ENCODE data around the gene GNGT2. TPM values are rescaled to one million over a fixed set of nuclear protein-coding genes. Genes with fewer than 3 reads are reported as not detected.

The GNGT2 gene
- total and polyA plus RNA-seq, 2 of the 4 experiments (the other 2 are of a cell fraction), result 0.18 to 0.79 TPM

GRCh38 chr17:49213399-49213798 is 3.0 kb upstream of the GNGT2 start:
- POLR2A ChIA-PET (ENCODE audit: unreplicated experiment), result no interaction called here
- Histone ChIP-seq H3K14ac (replicated peaks; ENCODE audit: low read depth, low read length) (no peak overlapping the region), H3K36me3 (ENCODE audit: control insufficient read depth, insufficient read depth, low read length) (no peaks in the 10 kb centered on the region), H4K20me1 (ENCODE audit: insufficient read depth, low read length) (no peaks in the 10 kb centered on the region), H3K27ac (ENCODE audit: insufficient read depth, low read length) (no peak overlapping the region), H2BK20ac (ENCODE audit: low read depth, low read length) (no peak overlapping the region), H3K4me2 (ENCODE audit: low read depth, low read length) (no peak overlapping the region), H3K9me3 (ENCODE audit: control insufficient read depth, insufficient read depth, low read length) (no peaks in the 10 kb centered on the region), H2BK15ac (ENCODE audit: low read depth, low read length) (no peak overlapping the region), H2BK120ac (ENCODE audit: low read depth, low read length) (no peak overlapping the region), H3K4me1 (ENCODE audit: control insufficient read depth, insufficient read depth, low read length) (peaks cover 9% of the 10 kb centered on the region), H4K91ac (ENCODE audit: insufficient read depth, low read depth, low read length) (no peak overlapping the region), H2BK5ac (ENCODE audit: low read depth, low read length, poor library complexity, severe bottlenecking) (no peak overlapping the region), H3K9ac (ENCODE audit: low read depth, low read length) (no peak overlapping the region), H3K9me1 (ENCODE audit: insufficient read depth, low read length) (peaks cover 14% of the 10 kb centered on the region), H2AK5ac (ENCODE audit: low read depth, low read length) (no peak overlapping the region; the same call in 1 of the 2 replicates), H3K27me3 (ENCODE audit: control insufficient read depth, insufficient read depth, low read length) (no peaks in the 10 kb centered on the region; the same call in 1 of the 2 replicates), H3K4ac (ENCODE audit: low read depth, low read length) (no peak overlapping the region), H3K23ac (ENCODE audit: low read depth, low read length) (no peak overlapping the region), H2AK9ac (replicated peaks; ENCODE audit: low read depth, low read length, poor library complexity) (no peak overlapping the region), H3K56ac (ENCODE audit: extremely low read depth, insufficient read depth, low read length) (no peak overlapping the region), H4K5ac (ENCODE audit: low read depth, low read length) (no peak overlapping the region), H3K18ac (ENCODE audit: low read depth, low read length) (no peak overlapping the region), H4K8ac (ENCODE audit: low read depth in 2 of 2, low read length in 2 of 2) (no peak overlapping the region), H3K79me1 (ENCODE audit: low read depth in 1 of 2, low read length in 2 of 2) (no peaks in the 10 kb centered on the region), H3K4me3 (ENCODE audit: insufficient read depth, low read depth, low read length) (no peak overlapping the region), H2AFZ (replicated peaks; ENCODE audit: low read length, poor library complexity) (no peak overlapping the region)
- no peak for TF ChIP-seq MAFK (IDR thresholded peaks at IDR 0.05; ENCODE audit: low read depth, low read length)
- TF ChIP-seq RCOR1 (IDR thresholded peaks at IDR 0.05; ENCODE audit: insufficient replicate concordance, low read length), result no peak
- no peak for TF ChIP-seq USF2 (IDR thresholded peaks at IDR 0.05; ENCODE audit: low read depth, low read length)
- TF ChIP-seq CEBPB (IDR thresholded peaks at IDR 0.05; ENCODE audit: low read depth, low read length), result no peak
- no peak for TF ChIP-seq MAZ (IDR thresholded peaks at IDR 0.05; ENCODE audit: borderline replicate concordance, low read depth, low read length)
- TF ChIP-seq MXI1 (IDR thresholded peaks at IDR 0.05; ENCODE audit: borderline replicate concordance, low read depth, low read length), result no peak
- TF ChIP-seq NFE2L2 (IDR thresholded peaks at IDR 0.05; ENCODE audit: low read depth, low read length), result no peak
- TF ChIP-seq BHLHE40 (IDR thresholded peaks at IDR 0.05; ENCODE audit: low read depth, low read length), result no peak
- BruUV-seq (replicated peaks), result no TSS peak
- CTCF ChIA-PET, result interaction anchor here (1.5 kb wide), 1 partner anchor 9 kb away, joined by 3 read pairs; no protein-coding TSS in a partner anchor
- intact Hi-C loops (cut with micrococcal nuclease) (no loop called here), in situ Hi-C loops (cut with MboI; ENCODE audit: low sequenced_read_pairs) (no loop called here), dilution Hi-C loops (cut with HindIII; ENCODE audit: low sequenced_read_pairs, unreplicated experiment) (no loop called here)
- no peak for DNase-seq
- no peak for ATAC-seq (ENCODE audit: low read depth)
- 83% methylated on average over 3 of the region's 5 CpGs; no CpG with 5 or more reads in 1 of the 2 experiments for WGBS, 2 experiments (ENCODE audit: extremely low coverage in 2 of 2, insufficient read length in 1 of 2)

All from IMR-90 (cell line).